ENCODE data around the gene COQ2.
"Not testable (repeated sequence)": the region's sequence is repeated elsewhere in the genome, so short reads cannot be mapped to it uniquely, and the experiment has no call there.

Gene COQ2, protein sequence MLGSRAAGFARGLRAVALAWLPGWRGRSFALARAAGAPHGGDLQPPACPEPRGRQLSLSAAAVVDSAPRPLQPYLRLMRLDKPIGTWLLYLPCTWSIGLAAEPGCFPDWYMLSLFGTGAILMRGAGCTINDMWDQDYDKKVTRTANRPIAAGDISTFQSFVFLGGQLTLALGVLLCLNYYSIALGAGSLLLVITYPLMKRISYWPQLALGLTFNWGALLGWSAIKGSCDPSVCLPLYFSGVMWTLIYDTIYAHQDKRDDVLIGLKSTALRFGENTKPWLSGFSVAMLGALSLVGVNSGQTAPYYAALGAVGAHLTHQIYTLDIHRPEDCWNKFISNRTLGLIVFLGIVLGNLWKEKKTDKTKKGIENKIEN

GRCh38 chr4:83284193-83285054 lies at the start of gene COQ2:
TSS of gene COQ2 (minus strand) at chr4:83284798. CDS start at chr4:83284764, 34 bp downstream.
- Histone ChIP-seq H3K9me3 (ENCODE audit: control insufficient read depth, insufficient read depth, low read length) (no peaks in the 10 kb centered on the region), H3K36me3 (ENCODE audit: insufficient read depth, low read length) (no peaks in the 10 kb centered on the region), H3K4me1 (ENCODE audit: insufficient read depth, low read length) (no peaks in the 10 kb centered on the region), H3K9ac (ENCODE audit: low read depth, low read length) (peak within 1 kb of the TSS; percentile 72)

- Histone ChIP-seq H3K36me3 (ENCODE audit: insufficient read depth, low read length) (no peaks in the 10 kb centered on the region), H3K4me1 (ENCODE audit: insufficient read depth, low read length) (no peaks in the 10 kb centered on the region), H3K9ac (ENCODE audit: low read depth, low read length) (no peak overlapping the region), H3K9me3 (ENCODE audit: control insufficient read depth, insufficient read depth, low read length) (no peaks in the 10 kb centered on the region)
These were observed 47.4 kb upstream of the COQ2 start for GRCh38 chr4:83331956-83332355.

DNA sequence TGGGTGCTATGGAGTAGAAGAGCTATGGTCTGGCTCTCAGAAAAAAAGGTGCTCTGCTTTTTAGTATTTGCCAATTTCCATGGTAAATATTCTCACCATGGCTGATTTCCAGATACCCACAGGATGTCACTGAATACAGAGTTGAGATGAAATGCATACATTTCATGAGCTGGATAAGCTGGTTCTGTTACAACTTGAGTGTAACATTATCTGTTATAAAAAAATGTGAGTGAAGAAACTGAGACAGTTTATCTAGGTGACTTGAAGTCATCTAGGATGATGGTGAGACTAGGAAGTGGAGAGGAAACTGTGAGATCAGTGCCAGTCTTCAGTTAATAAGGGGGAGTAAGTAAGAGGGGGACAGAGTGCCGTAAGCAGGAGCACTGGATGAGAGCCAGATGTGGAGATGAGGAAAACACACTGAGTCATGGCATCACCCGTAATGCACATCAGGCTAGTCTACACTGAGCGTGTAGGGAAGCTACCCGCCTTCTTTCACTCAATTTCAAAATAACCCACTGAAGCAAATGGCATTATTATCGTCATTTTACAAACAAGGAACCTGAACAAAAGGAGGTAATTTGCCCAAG lies 45.0 kb upstream of the COQ2 start:
- Histone ChIP-seq H3K36me3 (ENCODE audit: insufficient read depth, low read length) (no peaks in the 10 kb centered on the region), H3K4me1 (ENCODE audit: insufficient read depth, low read length) (no peaks in the 10 kb centered on the region), H3K9ac (ENCODE audit: low read depth, low read length) (no peak overlapping the region), H3K9me3 (ENCODE audit: control insufficient read depth, insufficient read depth, low read length) (no peaks in the 10 kb centered on the region)

DNA sequence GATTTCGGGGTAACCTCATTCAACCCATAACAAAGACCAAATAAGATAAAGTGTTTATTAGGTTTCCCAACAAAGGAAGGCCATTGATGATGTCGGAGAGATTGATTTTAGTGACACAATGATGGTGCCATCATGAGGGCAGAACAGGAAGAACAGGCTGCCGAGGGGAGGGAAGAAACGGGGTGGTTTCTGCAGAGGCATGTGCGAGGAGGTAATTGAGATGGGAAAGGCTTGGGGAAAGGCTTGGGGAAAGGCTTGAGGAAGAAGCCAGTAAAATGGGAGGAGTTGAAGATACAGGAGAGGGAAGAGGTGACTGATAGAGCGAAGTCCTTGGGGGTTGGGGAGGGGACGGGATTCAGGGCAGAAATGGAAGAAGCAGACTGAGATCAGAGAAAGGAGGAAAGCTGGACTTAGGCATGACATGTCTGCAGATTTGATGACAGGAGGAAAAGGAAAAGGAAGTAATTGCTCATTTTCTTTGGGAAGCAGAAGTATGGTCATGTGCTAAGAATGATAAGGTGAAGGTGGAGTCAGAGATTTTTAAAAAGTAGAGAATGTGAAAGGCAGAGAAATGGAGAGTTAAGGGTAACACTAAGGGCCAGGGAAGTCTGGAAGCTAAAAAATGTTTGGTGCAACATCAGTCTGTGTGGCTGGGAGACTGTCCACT lies 44.1 kb upstream of the COQ2 start:
- Histone ChIP-seq H3K9ac (ENCODE audit: low read depth, low read length) (no peak overlapping the region), H3K9me3 (ENCODE audit: control insufficient read depth, insufficient read depth, low read length) (no peaks in the 10 kb centered on the region), H3K36me3 (ENCODE audit: insufficient read depth, low read length) (no peaks in the 10 kb centered on the region), H3K4me1 (ENCODE audit: insufficient read depth, low read length) (no peaks in the 10 kb centered on the region)

- H3K9me3 ChIP-seq (ENCODE audit: control insufficient read depth, insufficient read depth, low read length), result no peaks in the 10 kb centered on the region
- no peaks in the 10 kb centered on the region for H3K4me1 ChIP-seq (ENCODE audit: insufficient read depth, low read length)
- no peak overlapping the region for H3K9ac ChIP-seq (ENCODE audit: low read depth, low read length)
- H3K36me3 ChIP-seq (ENCODE audit: insufficient read depth, low read length), result no peaks in the 10 kb centered on the region
These were observed 41.9 kb upstream of the COQ2 start for GRCh38 chr4:83326546-83326945.

DNA sequence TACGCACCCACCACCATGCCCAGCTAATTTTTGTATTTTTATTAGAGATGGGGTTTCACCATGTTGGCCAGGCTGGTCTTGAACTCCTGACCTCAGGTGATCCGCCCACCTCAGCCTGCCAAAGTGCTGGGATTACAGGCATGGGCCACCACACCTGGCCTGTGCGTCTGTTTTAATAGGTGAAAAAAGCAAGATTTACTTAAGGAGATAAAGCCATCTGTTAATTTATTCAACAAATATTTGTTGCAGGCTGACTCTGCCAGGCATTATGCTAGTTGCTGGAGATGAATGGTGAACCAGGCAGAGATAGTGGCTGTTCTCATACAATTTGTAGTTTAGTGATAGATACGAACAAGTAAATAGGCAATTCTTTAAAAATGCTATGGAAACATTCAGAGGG lies 40.7 kb upstream of the COQ2 start:
- H3K4me1 ChIP-seq (ENCODE audit: insufficient read depth, low read length); H3K9ac ChIP-seq (ENCODE audit: low read depth, low read length); H3K9me3 ChIP-seq (ENCODE audit: control insufficient read depth, insufficient read depth, low read length); H3K36me3 ChIP-seq (ENCODE audit: insufficient read depth, low read length): not testable (repeated sequence)

- Histone ChIP-seq H3K4me1 (ENCODE audit: insufficient read depth, low read length) (no peaks in the 10 kb centered on the region), H3K9me3 (ENCODE audit: control insufficient read depth, insufficient read depth, low read length) (no peaks in the 10 kb centered on the region), H3K9ac (ENCODE audit: low read depth, low read length) (no peak overlapping the region), H3K36me3 (ENCODE audit: insufficient read depth, low read length) (no peaks in the 10 kb centered on the region)
These were observed 38.5 kb upstream of the COQ2 start for GRCh38 chr4:83323136-83323535.

GRCh38 chr4:83320548-83320947 lies 36.0 kb upstream of the COQ2 start:
- H3K4me1 ChIP-seq (ENCODE audit: insufficient read depth, low read length), result no peaks in the 10 kb centered on the region
- H3K36me3 ChIP-seq (ENCODE audit: insufficient read depth, low read length), result no peaks in the 10 kb centered on the region
- no peak overlapping the region for H3K9ac ChIP-seq (ENCODE audit: low read depth, low read length)

DNA sequence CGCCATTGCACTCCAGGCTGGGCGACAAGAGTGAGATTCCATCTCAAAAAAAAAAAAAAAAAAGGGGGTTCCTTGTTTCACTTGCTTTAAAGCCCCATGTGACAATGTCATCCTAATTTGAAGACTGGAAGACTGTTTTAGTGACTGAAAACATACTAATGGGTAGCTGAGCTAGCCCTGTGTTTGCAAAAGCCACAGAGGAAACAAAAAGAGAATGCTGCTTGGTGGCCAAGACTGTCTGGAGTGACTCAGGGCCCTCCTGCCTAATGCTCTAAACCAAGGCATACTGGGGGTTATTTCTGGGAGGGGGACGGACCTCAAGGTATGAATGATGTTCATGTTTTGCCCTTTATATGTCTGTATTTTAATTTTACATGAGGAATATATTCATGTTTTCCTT lies 34.1 kb upstream of the COQ2 start:
- Histone ChIP-seq H3K4me1 (ENCODE audit: insufficient read depth, low read length) (no peaks in the 10 kb centered on the region), H3K9ac (ENCODE audit: low read depth, low read length) (no peak overlapping the region), H3K36me3 (ENCODE audit: insufficient read depth, low read length) (no peaks in the 10 kb centered on the region), H3K9me3 (ENCODE audit: control insufficient read depth, insufficient read depth, low read length) (no peaks in the 10 kb centered on the region)

More at GRCh38 chr4:83320548-83320947, 36.0 kb upstream of the COQ2 start:
- no peaks in the 10 kb centered on the region for H3K9me3 ChIP-seq (ENCODE audit: control insufficient read depth, insufficient read depth, low read length)

DNA sequence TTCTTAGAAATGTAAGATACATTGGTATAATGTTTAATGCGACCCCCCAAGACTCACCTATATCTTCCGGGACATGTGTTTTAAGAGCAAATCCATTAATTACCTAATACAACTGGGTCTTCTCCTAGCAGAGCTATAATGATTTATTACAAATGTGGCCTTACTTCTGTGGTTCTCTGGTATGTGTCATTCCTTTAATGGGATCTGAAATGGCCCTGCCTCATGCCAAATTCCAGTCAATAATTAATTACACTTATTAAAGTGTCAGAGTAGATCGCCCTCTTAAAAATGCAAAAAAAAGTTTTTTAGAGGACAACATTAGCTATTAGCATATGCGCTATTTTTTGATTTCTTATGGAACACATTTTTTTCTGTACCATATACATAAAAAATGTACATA lies 33.1 kb upstream of the COQ2 start:
- no peak overlapping the region for H3K9ac ChIP-seq (ENCODE audit: low read depth, low read length)
- H3K36me3 ChIP-seq (ENCODE audit: insufficient read depth, low read length), result no peaks in the 10 kb centered on the region
- H3K9me3 ChIP-seq (ENCODE audit: control insufficient read depth, insufficient read depth, low read length), result no peaks in the 10 kb centered on the region

GRCh38 chr4:83316459-83317165 lies 32.0 kb upstream of the COQ2 start:
- Histone ChIP-seq H3K9ac (ENCODE audit: low read depth, low read length) (no peak overlapping the region), H3K36me3 (ENCODE audit: insufficient read depth, low read length) (no peaks in the 10 kb centered on the region), H3K4me1 (ENCODE audit: insufficient read depth, low read length) (no peaks in the 10 kb centered on the region), H3K9me3 (ENCODE audit: control insufficient read depth, insufficient read depth, low read length) (no peaks in the 10 kb centered on the region)

More for the DNA sequence above, 33.1 kb upstream of the COQ2 start:
- H3K4me1 ChIP-seq (ENCODE audit: insufficient read depth, low read length), result no peaks in the 10 kb centered on the region

- no peaks in the 10 kb centered on the region for H3K9me3 ChIP-seq (ENCODE audit: control insufficient read depth, insufficient read depth, low read length)
- H3K9ac ChIP-seq (ENCODE audit: low read depth, low read length), result no peak overlapping the region
- no peaks in the 10 kb centered on the region for H3K36me3 ChIP-seq (ENCODE audit: insufficient read depth, low read length)
- no peaks in the 10 kb centered on the region for H3K4me1 ChIP-seq (ENCODE audit: insufficient read depth, low read length)
These were observed 30.8 kb upstream of the COQ2 start for GRCh38 chr4:83315341-83315870.

GRCh38 chr4:83308672-83309071 lies 24.1 kb upstream of the COQ2 start:
- Histone ChIP-seq H3K36me3 (ENCODE audit: insufficient read depth, low read length) (no peaks in the 10 kb centered on the region), H3K4me1 (ENCODE audit: insufficient read depth, low read length) (no peaks in the 10 kb centered on the region), H3K9me3 (ENCODE audit: control insufficient read depth, insufficient read depth, low read length) (no peaks in the 10 kb centered on the region), H3K9ac (ENCODE audit: low read depth, low read length) (no peak overlapping the region)

Measured in ES-I3 (cell line).